NCI-H82 treated with DMSO at 0.1 percent for 48 hours (cell line): Measurements from ENCODE around the gene PRKCA.

ENCODE experiments used
- DNase-seq: peaks from one replicate; lab custom pipeline; 2025; ENCODE audit not compliant: unreplicated experiment; lab: John Stamatoyannopoulos, UW

PRKCA gene

GRCh38 chr17:66564992-66565465, 262.6 kb downstream of the PRKCA start:
- DNase-seq: no peak

- DNase-seq: peak; percentile 3
These were observed 265.1 kb downstream of the PRKCA start for GRCh38 chr17:66567234-66568170.

DNA sequence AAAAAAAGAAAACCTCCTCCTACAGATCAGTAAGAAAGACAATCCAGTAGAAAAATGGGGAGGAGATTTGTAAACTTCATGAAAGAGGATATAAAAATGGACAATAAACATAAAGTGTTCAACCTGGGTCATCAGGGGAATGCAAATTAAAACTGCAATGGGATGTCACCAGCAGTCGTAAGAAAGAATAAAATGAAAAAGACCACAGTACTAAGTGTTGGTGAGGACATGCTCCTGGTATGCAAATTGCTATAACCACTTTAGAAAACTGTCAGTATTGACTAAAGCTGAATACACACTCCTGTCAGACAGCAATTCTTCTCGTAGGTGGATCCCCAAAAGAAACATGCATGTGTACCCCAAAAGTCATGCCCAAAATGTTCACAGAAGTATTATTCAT, 267.2 kb downstream of the PRKCA start:
- DNase-seq: no peak

- DNase-seq: no peak
These were observed 268.2 kb downstream of the PRKCA start for GRCh38 chr17:66570447-66571195.

- no peak for DNase-seq
These were observed 269.3 kb downstream of the PRKCA start for GRCh38 chr17:66571745-66572144.

DNA sequence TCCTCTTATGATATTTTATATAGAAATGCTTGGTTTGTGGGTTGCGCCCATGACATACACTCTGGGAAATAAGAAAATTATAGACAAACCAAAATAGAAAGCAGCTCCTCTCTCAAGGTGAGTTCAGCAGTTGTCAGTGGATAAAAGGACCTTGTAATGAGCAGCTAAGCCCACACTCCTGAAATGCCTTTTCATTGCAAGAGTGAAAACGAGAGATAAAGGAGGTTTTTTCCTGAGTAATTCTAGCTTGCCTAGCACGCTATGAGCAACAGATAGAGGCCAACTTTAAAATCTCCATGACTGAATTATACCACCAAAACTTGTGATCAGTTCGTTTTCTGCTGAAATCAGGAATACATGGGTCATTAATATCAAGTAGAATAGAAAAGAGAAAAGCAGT, 270.7 kb downstream of the PRKCA start:
- no peak for DNase-seq

DNA sequence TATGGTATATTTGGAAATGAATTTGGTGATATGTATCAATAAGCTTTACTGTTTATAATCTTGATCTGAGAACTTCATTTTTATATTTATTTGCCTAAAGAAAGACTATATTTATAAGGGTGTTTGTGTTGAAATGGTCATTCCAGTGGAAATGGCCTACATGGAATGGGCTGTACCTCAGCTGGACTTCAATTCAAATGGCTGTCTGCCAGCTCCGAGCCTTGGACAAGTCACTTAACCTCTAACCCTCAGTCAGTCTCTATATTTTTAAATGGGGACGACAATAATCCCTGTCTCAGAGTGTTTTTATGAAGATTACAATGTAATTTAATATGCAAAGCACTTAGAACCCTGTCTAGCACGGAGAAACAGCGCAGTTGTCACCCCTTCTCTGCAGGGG, 271.7 kb downstream of the PRKCA start:
- DNase-seq: no peak

DNA sequence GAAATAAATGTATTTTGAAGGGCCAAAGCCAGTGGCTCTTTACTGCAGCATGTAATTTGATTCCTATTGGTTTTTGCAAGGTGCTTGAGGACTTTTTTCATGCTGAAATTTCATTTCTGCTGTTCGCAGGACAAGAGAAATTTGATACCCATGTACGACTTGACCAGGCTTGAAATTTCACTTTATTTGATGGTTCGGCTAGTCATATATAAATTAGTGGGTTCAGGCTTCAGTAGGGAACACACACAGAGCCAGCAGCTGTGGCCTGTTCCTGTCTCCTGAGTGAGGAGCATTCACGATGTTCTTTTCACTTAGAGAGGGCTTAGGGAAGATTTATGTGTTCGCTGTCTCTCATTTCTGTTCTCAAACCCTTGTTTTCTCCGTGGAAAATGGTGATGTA, 274.1 kb downstream of the PRKCA start:
- no peak for DNase-seq

GRCh38 chr17:66577041-66577440, 274.6 kb downstream of the PRKCA start:
- no peak for DNase-seq

- DNase-seq: no peak
These were observed 276.5 kb downstream of the PRKCA start for GRCh38 chr17:66578781-66579489.

DNA sequence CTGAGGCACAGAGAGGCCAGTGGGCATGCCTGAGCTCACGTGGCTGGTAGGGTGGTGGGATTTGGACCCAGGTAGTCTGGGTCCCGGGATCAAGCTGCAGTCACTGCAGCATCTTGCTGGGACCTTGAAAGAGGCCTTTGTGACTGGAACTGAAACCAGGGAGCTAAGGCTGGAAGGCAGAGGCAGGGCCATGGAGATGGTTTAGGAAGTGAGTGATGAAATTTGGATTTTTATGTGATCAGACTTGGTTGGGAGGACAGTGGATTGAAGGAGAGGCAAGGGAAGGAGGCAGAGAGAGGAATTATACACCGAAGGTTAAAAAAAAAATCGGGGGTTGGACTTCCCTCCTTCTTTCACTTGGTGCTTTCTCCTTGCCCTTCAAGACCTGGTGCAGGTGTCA, 277.1 kb downstream of the PRKCA start:
- no peak for DNase-seq

- DNase-seq: no peak
These were observed 278.0 kb downstream of the PRKCA start for GRCh38 chr17:66580184-66580955.

- no peak for DNase-seq
These were observed 278.6 kb downstream of the PRKCA start for GRCh38 chr17:66580956-66581391.

GRCh38 chr17:66582373-66583111, 280.1 kb downstream of the PRKCA start:
- no peak for DNase-seq

GRCh38 chr17:66583112-66583748, 280.8 kb downstream of the PRKCA start:
- DNase-seq: no peak

- no peak for DNase-seq
These were observed 282.5 kb downstream of the PRKCA start for GRCh38 chr17:66584927-66585326.

GRCh38 chr17:66585472-66585871, 283.1 kb downstream of the PRKCA start:
- no peak for DNase-seq

- no peak for DNase-seq
These were observed 287.5 kb downstream of the PRKCA start for GRCh38 chr17:66589892-66590291.

DNA sequence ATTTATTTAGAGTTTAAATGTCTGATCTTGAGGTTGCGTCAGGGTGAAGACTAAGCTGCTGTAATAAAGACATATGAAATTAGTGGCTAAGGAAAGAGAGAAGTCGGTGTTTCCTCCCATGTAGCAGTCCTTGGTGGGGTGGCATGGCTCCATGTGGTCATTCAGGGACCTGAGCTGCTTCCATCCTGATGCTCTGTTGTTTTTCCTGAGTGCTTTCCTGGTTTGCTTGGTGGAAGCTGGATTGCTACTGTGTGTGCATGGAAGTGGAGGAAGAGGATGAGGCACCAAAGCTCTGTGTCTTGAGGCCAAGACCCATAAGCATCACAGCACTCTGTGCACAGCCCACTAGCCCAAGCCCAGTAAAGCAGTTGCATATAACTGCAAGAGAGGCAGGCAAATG, 290.7 kb downstream of the PRKCA start:
- DNase-seq: no peak
